ENCODE results near the gene ZNF580.

ZNF580 gene

DNA sequence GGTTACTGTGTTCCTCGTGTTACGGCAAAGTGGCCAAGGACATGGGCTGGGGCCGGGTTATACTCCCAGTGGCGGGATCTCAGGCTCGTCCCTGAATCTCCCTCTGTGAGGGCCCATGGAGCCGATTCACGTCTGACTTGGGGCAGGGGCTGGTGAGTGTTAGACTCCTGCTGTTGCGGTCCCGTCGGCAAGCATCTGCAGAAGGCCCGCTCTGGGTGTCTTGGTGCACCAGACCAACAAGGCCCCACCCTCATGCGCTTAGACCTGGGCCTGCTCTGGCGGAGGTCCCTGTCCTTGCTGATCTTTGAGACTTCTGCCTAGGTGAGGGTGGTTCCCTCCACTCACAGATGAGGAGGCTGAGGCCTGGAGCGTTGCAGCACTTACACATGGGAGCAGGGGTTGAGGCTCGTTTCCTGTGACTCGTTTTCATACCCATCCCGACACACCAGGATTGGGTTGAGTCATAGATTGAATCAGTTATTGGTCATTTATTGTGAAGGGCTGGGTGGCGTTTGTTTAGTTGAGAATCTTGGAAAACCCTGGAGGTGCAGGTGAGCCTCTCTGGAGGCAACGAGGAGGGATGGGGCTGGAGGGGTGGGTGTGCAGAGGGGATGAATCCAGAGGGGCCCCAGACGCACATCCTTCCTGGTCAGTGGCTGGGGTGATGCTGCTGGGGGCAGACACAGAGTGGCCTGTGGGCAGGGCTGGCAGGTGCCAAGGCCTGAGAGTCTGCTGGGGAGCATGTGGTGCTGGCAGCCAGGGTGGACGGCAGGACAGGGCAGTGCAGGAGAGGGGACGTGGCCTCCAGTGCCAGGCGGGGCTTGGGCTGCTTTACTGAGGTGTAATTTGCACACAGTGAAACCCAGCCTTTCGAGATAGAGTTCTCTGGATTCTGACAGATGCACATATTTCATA, 38.8 kb downstream of the ZNF580 start:
- DNase-seq (ENCODE audit: low read depth): no peak

DNA sequence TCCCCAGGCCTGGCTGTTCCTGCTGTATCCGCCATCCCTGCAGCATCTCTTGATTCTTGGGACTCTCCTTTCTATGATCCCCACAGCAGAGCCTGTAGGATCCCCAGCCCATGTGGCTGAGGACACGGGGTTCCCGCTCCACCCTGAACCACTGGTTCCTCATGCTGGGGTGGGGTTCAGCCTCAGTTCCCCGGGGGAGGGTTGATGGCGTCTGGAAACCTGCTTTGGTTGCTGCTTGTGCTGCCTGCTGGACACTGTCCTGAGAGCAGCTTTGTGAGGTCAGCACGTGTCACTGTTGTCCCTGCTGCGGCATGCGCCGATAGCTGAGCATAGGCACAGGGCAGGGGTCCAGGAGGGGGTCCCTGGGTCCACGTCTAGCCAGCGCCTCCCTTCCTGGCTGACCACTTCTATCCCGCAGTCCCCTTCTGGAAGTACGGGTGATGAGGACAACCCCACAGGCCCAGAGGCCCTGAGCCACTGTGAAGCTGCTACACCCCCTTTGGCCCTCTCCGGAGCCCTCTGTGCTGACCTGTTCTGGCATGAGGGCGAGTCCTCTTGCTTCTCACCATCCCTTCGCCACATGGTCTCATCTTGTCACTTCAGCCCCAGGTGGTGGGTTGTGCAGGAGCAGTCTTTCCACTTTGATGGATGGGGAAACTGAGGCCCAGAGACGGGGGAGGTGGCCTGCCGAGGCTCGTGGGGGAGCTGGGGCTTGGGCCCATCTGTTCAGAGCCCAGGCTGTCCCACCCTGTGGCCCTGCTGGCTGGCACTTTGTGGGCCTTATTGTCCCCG, 39.7 kb downstream of the ZNF580 start:
- DNase-seq (ENCODE audit: low read depth): no peak

- DNase-seq (ENCODE audit: low read depth): no peak
These were observed 40.6 kb downstream of the ZNF580 start for GRCh38 chr19:55681131-55682092.

- DNase-seq (ENCODE audit: low read depth): no peak
These were observed 42.9 kb downstream of the ZNF580 start for GRCh38 chr19:55683449-55684261.

- no peak for DNase-seq (ENCODE audit: low read depth)
These were observed 44.3 kb downstream of the ZNF580 start for GRCh38 chr19:55684946-55685681.

- no peak for DNase-seq (ENCODE audit: low read depth)
These were observed 45.0 kb downstream of the ZNF580 start for GRCh38 chr19:55685776-55686175.

DNA sequence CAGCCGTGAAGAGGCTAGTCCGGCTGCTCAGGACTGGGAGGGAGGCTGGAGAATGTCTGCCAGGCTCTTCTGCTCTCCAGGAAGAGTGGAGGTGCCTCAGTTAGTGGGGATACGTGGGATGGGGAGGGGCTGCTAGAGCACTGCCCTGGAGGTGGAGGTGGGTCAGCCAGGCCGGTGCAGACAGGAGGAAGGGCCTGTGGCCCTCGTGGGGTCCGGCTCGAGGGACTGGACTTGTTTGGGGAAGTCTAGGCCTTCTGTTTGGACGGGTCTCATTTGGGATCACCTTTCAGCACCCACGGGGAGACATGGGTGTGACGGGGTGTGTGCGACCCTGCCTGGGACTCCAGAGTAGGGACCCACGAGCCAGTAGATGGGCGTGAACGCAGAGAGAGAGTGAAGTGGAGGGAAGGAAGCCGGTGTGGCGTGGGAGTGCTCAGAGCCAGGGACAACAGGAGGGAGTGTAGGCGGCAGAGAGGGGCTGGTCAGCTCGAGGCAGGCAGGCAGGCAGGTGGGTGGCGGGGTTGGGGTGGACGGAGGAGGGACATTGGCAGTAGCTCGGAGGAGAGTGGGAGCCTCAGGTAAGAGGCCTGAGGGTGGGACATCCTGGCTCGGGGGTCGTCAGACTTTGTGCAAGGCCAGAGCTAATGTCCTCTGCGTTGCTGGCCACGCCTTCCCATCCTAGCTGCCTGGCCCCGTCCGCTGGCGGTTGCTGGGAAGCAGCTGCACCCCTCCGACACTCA, 45.7 kb downstream of the ZNF580 start:
- DNase-seq (ENCODE audit: low read depth): no peak

DNA sequence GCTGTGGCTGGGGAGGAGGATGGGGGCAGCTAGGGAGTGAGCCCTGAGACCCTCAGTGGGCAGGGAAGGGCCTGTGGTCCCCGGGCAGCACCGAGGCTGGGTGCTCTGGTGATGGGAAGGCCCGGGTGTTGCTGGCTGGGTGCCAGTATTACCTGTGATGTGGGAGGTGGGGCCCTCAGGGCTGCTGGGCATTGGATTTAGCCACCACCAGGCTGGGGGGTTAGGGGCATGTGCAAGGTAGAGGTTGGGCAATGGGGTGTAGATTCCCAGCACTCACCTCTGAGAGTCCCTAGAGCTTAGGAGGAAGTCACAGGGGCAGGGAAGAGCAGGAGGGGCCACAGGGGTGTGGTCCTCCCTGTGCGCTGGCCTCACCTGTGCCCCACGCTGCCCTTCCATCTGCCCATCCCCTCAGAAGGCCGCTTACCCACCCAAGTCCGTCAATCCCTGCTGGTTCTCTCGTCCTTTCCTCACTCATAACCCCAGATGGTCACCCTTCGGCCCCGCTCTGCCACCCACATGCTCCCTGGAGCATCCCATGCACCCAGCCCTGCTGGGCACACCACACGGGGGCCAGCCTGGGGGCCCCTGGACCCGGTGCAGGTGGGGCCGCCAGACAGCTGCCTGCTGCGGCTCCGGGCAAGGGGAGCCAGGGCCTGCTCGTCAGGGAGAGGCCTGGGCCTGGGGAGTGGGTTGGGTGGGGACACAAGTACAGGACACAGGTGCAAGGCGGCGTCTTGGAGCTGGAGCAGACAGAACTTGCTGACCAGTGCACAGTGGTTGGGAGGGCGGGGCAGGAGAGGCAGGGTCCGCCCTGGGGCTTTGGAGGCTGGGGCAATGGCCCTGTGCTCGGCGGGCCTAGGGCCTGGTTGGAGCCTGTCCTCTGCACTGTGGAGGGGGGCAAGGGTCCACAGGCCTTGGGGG, 46.7 kb downstream of the ZNF580 start:
- no peak for DNase-seq (ENCODE audit: low read depth)

- no peak for DNase-seq (ENCODE audit: low read depth)
These were observed 47.8 kb downstream of the ZNF580 start for GRCh38 chr19:55688422-55689218.

DNA sequence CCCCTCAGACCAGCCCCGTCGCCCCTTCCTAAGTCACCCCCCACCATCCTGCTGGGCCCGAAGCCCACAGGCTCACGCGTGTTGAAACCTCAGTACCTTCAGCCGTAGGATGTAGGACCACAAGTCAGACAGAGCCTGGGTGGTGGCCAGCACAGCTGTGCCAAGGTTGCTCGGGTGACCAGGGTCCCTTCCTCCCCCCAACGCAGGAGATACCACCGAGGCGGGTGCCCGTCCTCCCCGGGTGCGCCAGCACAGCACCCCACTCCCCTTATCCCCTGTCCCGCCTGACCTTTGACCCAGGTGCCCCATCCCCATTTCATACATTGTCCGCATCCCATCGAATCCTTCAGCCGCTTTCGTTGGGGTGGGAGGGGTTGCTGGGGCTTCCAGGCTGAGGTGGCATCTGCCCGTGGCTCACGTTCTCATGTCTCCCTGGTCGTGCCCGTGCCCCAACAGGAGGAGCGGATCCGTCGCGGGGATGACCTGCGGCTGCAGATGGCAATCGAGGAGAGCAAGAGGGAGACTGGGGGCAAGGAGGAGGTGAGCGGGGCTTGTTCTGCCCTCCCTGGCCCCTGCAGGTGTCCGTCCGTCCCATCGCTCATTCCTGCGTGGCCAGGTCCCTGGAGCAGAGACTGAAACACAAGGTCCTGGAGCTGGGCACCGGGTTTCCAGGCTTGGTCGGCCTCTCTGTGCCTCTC, 48.8 kb downstream of the ZNF580 start:
- DNase-seq (ENCODE audit: low read depth): no peak

- no peak for DNase-seq (ENCODE audit: low read depth)
These were observed 49.4 kb downstream of the ZNF580 start for GRCh38 chr19:55690109-55690768.

DNA sequence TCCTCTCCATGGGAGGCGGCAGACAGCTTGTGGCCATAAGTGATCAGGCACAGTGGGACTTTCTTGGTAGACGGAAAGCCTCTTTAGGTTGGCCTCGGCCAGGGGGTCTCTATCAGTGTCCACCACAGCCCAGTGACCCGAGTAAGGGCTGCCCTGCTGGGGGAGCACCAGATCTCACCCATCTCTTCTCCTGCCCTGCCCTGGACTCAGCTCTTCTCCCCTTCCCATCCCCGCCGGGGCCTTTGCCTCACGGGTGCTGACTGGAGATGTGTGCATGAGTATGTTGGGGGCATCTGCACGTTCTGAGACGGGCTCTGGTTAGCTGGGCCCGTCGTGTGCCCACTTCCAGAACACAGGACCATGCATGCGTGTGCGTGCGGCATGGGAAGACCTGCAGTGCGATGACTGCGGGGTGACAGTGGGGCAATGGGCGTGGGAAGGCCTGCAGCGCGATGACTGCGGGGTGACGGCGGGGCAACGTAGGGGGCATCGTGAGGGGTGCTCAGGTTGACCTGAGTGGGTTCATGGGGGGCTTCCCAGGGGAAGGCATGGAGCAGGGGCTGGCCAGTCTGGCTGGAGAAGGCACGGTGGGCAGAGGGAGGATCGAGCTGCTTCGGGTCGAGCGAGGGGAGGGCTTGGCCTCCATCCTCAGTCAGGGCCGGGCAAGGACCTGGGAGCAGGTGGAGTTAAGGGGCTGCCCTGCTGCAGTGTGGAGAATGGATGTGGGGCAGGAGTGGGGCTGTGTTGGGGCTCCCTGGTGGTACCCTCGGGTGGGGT, 50.2 kb downstream of the ZNF580 start:
- DNase-seq (ENCODE audit: low read depth): no peak

DNA sequence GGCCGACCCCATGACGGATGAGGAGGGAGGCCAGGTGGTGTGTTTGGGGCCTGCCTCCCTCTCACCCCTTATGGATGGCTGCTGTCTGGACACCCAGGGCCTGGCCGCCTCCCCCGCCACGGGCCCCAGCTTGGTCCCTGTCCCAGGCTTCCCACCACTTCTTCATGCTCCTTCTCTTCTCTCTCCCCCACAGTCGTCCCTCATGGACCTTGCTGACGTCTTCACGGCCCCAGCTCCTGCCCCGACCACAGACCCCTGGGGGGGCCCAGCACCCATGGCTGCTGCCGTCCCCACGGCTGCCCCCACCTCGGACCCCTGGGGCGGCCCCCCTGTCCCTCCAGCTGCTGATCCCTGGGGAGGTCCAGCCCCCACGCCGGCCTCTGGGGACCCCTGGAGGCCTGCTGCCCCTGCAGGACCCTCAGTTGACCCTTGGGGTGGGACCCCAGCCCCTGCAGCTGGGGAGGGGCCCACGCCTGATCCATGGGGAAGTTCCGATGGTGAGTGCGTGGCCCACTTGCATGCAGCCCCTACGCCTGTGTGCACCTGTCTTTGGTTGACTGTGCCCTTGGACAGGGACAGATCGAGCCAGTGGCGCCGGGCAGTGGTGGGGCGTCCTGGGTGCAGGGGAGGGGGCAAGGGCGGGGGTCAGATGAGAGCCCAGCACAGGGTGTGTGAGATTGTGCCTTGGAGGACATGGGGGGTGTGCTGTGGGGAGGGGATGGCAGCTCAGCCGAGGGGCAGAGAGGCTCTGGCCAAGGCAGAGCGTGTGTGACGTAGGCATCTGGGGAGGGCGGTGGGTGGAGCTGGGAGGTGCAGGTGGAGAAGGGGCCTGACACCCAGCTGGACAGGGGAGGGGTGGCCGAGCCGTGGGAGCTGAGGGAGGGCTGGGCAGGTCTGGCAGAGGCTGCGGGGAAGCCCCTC, 51.0 kb downstream of the ZNF580 start:
- DNase-seq (ENCODE audit: low read depth): no peak

DNA sequence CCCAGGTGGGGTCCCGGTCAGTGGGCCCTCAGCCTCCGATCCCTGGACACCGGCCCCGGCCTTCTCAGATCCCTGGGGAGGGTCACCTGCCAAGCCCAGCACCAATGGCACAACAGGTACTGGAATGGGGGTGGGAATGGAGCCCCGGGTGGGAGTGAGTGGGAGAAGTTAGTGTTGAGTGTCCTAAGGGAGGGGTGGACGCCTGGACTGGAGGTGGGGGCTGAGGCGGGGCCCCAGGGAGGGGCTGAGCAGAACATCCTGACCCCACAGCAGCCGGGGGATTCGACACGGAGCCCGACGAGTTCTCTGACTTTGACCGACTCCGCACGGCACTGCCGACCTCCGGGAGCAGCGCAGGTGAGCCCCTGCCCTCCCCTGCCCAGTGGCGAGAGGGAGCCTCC, 51.9 kb downstream of the ZNF580 start:
- DNase-seq (ENCODE audit: low read depth): no peak

Data from GM04504 (cell line).